GM18909 (cell line): ENCODE measurements around the gene GRK3.

Experiments used
- ATAC-seq: cut with Tn5 transposase; IDR thresholded peaks from one replicate; pipeline ENCODE4 v1.9.1; 2021; ENCODE audit warnings: mild to moderate bottlenecking; ENCODE audit not compliant: unreplicated experiment, poor library complexity

GRK3 gene

GRCh38 chr22:25748140-25748539, 183.7 kb downstream of the GRK3 start:
- ATAC-seq, result no peak

- no peak for ATAC-seq
Measured at GRCh38 chr22:25748704-25749103, 184.2 kb downstream of the GRK3 start.

- no peak for ATAC-seq
Measured at GRCh38 chr22:25749420-25750169, 185.1 kb downstream of the GRK3 start.

GRCh38 chr22:25750569-25751173, 186.2 kb downstream of the GRK3 start:
- no peak for ATAC-seq

GRCh38 chr22:25751174-25751581, 186.7 kb downstream of the GRK3 start:
- ATAC-seq, result no peak

GRCh38 chr22:25752615-25753214, 188.2 kb downstream of the GRK3 start:
- ATAC-seq, result no peak

- ATAC-seq, result no peak
Measured at GRCh38 chr22:25753252-25753651, 188.8 kb downstream of the GRK3 start.

- no peak for ATAC-seq
Measured at GRCh38 chr22:25754527-25755202, 190.2 kb downstream of the GRK3 start.

- ATAC-seq, result no peak
Measured at GRCh38 chr22:25757686-25758085, 193.2 kb downstream of the GRK3 start.

- ATAC-seq, result no peak
Measured at GRCh38 chr22:25758316-25758715, 193.8 kb downstream of the GRK3 start.

- ATAC-seq, result no peak
Measured at GRCh38 chr22:25759825-25760231, 195.4 kb downstream of the GRK3 start.

- ATAC-seq, result no peak
Measured at GRCh38 chr22:25760294-25760693, 195.8 kb downstream of the GRK3 start.

- ATAC-seq, result no peak
Measured at GRCh38 chr22:25760848-25761595, 196.5 kb downstream of the GRK3 start.

GRCh38 chr22:25762147-25762546, 197.7 kb downstream of the GRK3 start:
- no peak for ATAC-seq

GRCh38 chr22:25763239-25763777, 198.8 kb downstream of the GRK3 start:
- no peak for ATAC-seq

GRCh38 chr22:25764270-25765015, 200.0 kb downstream of the GRK3 start:
- no peak for ATAC-seq

GRCh38 chr22:25765016-25765367, 200.5 kb downstream of the GRK3 start:
- no peak for ATAC-seq

GRCh38 chr22:25765801-25766200, 201.3 kb downstream of the GRK3 start:
- ATAC-seq, result no peak

GRCh38 chr22:25766418-25766817, 201.9 kb downstream of the GRK3 start:
- no peak for ATAC-seq

GRCh38 chr22:25770333-25770732, 205.9 kb downstream of the GRK3 start:
- no peak for ATAC-seq
